ENCODE results near the gene TRABD2B. TPM values are rescaled to one million over a fixed set of nuclear protein-coding genes. Genes with fewer than 3 reads are reported as not detected.

Gene TRABD2B
- polyA plus RNA-seq, 1 of the 3 experiments (the other 2 are of a cell fraction), result 0.03 TPM

DNA sequence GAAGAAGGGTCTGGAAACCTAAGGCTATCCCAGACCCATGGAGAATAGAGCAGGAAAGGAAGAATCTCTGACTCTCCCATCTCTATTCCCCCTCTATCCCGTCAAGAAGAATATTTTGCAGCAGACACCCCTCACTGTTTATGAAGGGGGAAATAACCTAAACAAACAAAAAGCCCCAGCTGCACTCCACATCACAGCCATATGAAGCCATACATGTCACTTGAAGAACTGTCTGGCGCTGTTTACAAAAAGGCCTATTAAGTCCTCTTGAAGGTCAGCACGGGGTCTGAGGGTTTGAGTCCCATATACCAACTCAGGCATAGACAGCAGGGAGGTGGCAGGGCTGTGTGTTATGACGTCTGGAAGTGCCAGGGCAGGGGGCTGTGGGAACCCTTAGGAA lies 31.4 kb downstream of the TRABD2B start:
- Histone ChIP-seq H3K4me1 (ENCODE audit: control insufficient read depth in 1 of 2, insufficient read depth in 2 of 2, low read depth in 1 of 2, low read length in 1 of 2) (peaks cover 0 to 7% of the 10 kb centered on the region in 2 experiments; a peak in 1 of 4 replicates), H3K79me2 (ENCODE audit: insufficient read depth) (no peaks in the 10 kb centered on the region), H3F3A (replicated peaks; ENCODE audit: insufficient read depth) (no peaks in the 10 kb centered on the region), H3K4me2 (no peak overlapping the region), H3K27ac (ENCODE audit: low read depth in 2 of 2, low read length in 1 of 2) (no peak overlapping the region), H3K9me3 (no peaks in the 10 kb centered on the region), H3K36me3 (replicated peaks in 1 of 2; ENCODE audit: control insufficient read depth in 1 of 2, insufficient read depth in 2 of 2, low read length in 1 of 2) (no peaks in the 10 kb centered on the region), H2AFZ (ENCODE audit: low read depth) (no peak overlapping the region), H3K4me3 (ENCODE audit: low read depth in 2 of 2, low read length in 1 of 2) (no peak overlapping the region), H3K9ac (no peak overlapping the region), H4K20me1 (ENCODE audit: insufficient read depth) (no peaks in the 10 kb centered on the region), H3K9me2 (no peaks in the 10 kb centered on the region), H3K27me3 (ENCODE audit: insufficient read depth) (no peaks in the 10 kb centered on the region)
- TF ChIP-seq YY1 (IDR thresholded peaks at IDR 0.05; ENCODE audit: low read depth), result no peak
- no peak for TF ChIP-seq GABPA (IDR thresholded peaks at IDR 0.05; ENCODE audit: low read depth)
- ChIA-PET POLR2A (no interaction called here), CTCF (interaction anchor here (1.1 to 1.7 kb wide), 2 partner anchors 12 to 96 kb away, joined by 3 to 7 read pairs; no protein-coding TSS in a partner anchor)
- WGBS (ENCODE audit: low lambda C conversion rate), result 56% methylated on average over 4 of the region's 4 CpGs
- DNase-seq, result no peak

DNA sequence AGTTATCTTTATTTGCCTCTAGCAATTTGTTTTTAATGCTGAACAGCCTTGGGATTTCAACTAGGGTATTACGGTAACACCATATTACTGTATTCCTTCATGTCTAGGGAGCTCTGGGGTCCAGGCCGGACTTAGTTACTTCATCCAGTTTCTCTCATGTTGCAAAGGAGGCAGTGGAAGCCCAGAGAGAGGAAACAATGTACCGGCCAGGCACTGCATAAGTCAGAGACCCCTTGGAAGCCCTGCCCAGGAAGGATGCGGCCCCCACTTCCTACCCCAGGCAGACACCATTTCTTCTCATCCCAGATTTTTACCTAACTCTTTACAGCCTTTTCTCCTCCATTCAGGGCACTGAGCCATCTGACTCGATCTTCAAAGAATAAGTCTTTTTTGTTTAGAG lies 32.5 kb downstream of the TRABD2B start:
- CTCF ChIA-PET, result interaction anchor here (1.0 kb wide), 1 partner anchor 18 kb away, joined by 3 read pairs; no protein-coding TSS in a partner anchor
- Histone ChIP-seq H3K27ac (ENCODE audit: low read depth in 2 of 2, low read length in 1 of 2) (no peak overlapping the region), H3K79me2 (ENCODE audit: insufficient read depth) (no peaks in the 10 kb centered on the region), H3K27me3 (ENCODE audit: insufficient read depth) (no peaks in the 10 kb centered on the region), H2AFZ (ENCODE audit: low read depth) (no peak overlapping the region), H3K9me2 (no peaks in the 10 kb centered on the region), H4K20me1 (ENCODE audit: insufficient read depth) (no peaks in the 10 kb centered on the region), H3K4me1 (ENCODE audit: control insufficient read depth in 1 of 2, insufficient read depth in 2 of 2, low read depth in 1 of 2, low read length in 1 of 2) (peaks cover 0 to 2% of the 10 kb centered on the region in 2 experiments; a peak in 1 of 4 replicates), H3F3A (replicated peaks; ENCODE audit: insufficient read depth) (no peaks in the 10 kb centered on the region), H3K9ac (no peak overlapping the region), H3K36me3 (replicated peaks in 1 of 2; ENCODE audit: control insufficient read depth in 1 of 2, insufficient read depth in 2 of 2, low read length in 1 of 2) (no peaks in the 10 kb centered on the region), H3K9me3 (no peaks in the 10 kb centered on the region), H3K4me2 (no peak overlapping the region), H3K4me3 (ENCODE audit: low read depth in 2 of 2, low read length in 1 of 2) (no peak overlapping the region)
- WGBS (ENCODE audit: low lambda C conversion rate), result 64% methylated on average over 5 of the region's 5 CpGs
- DNase-seq, result no peak
- POLR2A ChIA-PET, result no interaction called here
- TF ChIP-seq MEF2A (IDR thresholded peaks at IDR 0.05; ENCODE audit: borderline replicate concordance, low read depth) (no peak), SIN3A (IDR thresholded peaks at IDR 0.05; ENCODE audit: borderline replicate concordance, low read depth, low read length) (no peak), TCF12 (IDR thresholded peaks at IDR 0.05) (no peak), RXRA (IDR thresholded peaks at IDR 0.05; ENCODE audit: borderline replicate concordance, low read depth) (no peak), EP300 (IDR thresholded peaks at IDR 0.05; ENCODE audit: borderline replicate concordance in 1 of 2, low read depth in 1 of 2, low read length in 1 of 2) (no peak)
- TF ChIP-seq, protein P1, sequence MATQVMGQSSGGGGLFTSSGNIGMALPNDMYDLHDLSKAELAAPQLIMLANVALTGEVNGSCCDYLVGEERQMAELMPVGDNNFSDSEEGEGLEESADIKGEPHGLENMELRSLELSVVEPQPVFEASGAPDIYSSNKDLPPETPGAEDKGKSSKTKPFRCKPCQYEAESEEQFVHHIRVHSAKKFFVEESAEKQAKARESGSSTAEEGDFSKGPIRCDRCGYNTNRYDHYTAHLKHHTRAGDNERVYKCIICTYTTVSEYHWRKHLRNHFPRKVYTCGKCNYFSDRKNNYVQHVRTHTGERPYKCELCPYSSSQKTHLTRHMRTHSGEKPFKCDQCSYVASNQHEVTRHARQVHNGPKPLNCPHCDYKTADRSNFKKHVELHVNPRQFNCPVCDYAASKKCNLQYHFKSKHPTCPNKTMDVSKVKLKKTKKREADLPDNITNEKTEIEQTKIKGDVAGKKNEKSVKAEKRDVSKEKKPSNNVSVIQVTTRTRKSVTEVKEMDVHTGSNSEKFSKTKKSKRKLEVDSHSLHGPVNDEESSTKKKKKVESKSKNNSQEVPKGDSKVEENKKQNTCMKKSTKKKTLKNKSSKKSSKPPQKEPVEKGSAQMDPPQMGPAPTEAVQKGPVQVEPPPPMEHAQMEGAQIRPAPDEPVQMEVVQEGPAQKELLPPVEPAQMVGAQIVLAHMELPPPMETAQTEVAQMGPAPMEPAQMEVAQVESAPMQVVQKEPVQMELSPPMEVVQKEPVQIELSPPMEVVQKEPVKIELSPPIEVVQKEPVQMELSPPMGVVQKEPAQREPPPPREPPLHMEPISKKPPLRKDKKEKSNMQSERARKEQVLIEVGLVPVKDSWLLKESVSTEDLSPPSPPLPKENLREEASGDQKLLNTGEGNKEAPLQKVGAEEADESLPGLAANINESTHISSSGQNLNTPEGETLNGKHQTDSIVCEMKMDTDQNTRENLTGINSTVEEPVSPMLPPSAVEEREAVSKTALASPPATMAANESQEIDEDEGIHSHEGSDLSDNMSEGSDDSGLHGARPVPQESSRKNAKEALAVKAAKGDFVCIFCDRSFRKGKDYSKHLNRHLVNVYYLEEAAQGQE (IDR thresholded peaks at IDR 0.05; ENCODE audit: low read depth, low read length), result no peak

All from SK-N-SH (cell line).